VCaP (cell line): Measurements from ENCODE around the gene BPIFB6.

Experiments
- H3K27ac ChIP-seq: fragments of 450-650 bp; 2 replicates; pipeline ENCODE4 v1.5.1; 2017
- CTCF ChIP-seq: fragments of 450-650 bp; conservative IDR thresholded peaks from 2 replicates; pipeline ENCODE4 v1.5.1; 2017; ENCODE audit warnings: mild to moderate bottlenecking, moderate library complexity

Gene BPIFB6

GRCh38 chr20:33014336-33015113, 16.9 kb upstream of the BPIFB6 start:
- H3K27ac ChIP-seq, result no peak overlapping the region
- TF ChIP-seq CTCF, result no peak

DNA sequence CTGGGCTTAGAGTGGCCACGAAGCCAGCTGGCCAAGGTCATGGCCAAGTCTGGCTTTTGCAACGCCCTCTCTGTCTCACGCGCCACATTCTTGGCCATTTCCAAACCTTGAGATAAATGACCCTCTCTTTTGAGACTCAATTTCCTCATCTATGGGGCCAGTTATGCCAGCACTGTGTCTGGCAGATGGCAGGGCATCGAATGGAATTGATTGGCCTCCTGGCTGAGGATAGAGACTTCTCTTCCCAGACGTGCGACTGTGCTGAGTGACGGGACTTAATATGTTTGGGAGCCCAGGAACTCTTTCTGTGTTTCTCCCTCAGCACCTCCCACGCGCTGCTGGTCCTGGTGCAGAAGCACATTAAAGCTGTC, 16.3 kb upstream of the BPIFB6 start:
- TF ChIP-seq CTCF, result no peak

GRCh38 chr20:33015700-33016580, 15.5 kb upstream of the BPIFB6 start:
- no peak overlapping the region for H3K27ac ChIP-seq
- TF ChIP-seq CTCF, result no peak

More for the DNA sequence above, 16.3 kb upstream of the BPIFB6 start:
- H3K27ac ChIP-seq, result no peak overlapping the region

GRCh38 chr20:33016581-33017109, 14.8 kb upstream of the BPIFB6 start:
- no peak for TF ChIP-seq CTCF
- H3K27ac ChIP-seq, result no peak overlapping the region

GRCh38 chr20:33017542-33017941, 13.9 kb upstream of the BPIFB6 start:
- H3K27ac ChIP-seq, result no peak overlapping the region
- no peak for TF ChIP-seq CTCF

DNA sequence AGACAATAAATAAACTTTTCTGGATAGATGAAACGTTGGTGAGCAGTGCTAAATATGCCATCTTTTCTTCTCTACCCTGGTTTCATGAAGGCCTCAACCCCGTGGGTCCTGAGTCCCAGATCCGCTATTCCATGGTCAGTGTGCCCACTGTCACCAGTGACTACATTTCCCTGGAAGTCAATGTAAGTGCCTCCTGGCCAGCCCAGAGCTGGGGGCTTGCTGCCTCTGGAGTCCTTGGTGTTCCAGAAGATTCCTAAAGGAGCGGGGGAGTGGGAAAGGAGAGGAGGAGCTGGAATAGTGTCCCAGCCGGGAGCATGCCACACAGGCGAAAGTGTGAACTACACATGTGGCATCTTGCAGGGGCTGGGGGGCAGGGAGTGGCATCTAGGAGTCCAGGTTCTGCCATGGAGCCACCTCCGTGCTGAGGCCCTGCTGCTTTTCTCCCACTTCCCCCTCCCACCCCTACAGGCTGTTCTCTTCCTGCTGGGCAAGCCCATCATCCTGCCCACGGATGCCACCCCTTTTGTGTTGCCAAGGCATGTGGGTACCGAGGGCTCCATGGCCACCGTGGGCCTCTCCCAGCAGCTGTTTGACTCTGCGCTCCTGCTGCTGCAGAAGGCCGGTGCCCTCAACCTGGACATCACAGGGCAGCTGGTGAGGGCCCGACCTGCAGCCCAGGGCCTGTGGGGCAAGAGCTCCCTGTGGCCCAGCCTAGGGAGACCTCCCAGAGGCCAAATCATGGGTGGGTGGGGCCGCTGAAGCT, 13.1 kb upstream of the BPIFB6 start:
- TF ChIP-seq CTCF, result no peak
- no peak overlapping the region for H3K27ac ChIP-seq
